Stimulated activated CD8-positive, alpha-beta memory T cell treated with anti-CD3 and anti-CD28 coated beads, Interleukin-7, amount 100 ng/mL, for 4 hours (primary cell): ENCODE data around the gene TSPO2.

Source experiments
- DNase-seq, 2 donors: peaks; one replicate each; pipeline ENCODE4 v3.0.0-alpha.2; 2020; ENCODE audit warnings: low read depth in 2 of 2

The TSPO2 gene

GRCh38 chr6:41075651-41076626 is 33.7 kb downstream of the TSPO2 start:
- no peak for DNase-seq

GRCh38 chr6:41077536-41077935 is 35.3 kb downstream of the TSPO2 start:
- DNase-seq: no peak

GRCh38 chr6:41078101-41078500 is 35.8 kb downstream of the TSPO2 start:
- no peak for DNase-seq

- DNase-seq: no peak
Measured at GRCh38 chr6:41079080-41079479, 36.8 kb downstream of the TSPO2 start.

GRCh38 chr6:41080621-41081020 is 38.4 kb downstream of the TSPO2 start:
- no peak for DNase-seq

- no peak for DNase-seq
Measured at GRCh38 chr6:41083072-41083471, 40.8 kb downstream of the TSPO2 start.

GRCh38 chr6:41085182-41085581 is 42.9 kb downstream of the TSPO2 start:
- DNase-seq: no peak

GRCh38 chr6:41088451-41088850 is 46.2 kb downstream of the TSPO2 start:
- no peak for DNase-seq

GRCh38 chr6:41090841-41091761 is 48.8 kb downstream of the TSPO2 start:
- no peak for DNase-seq

- no peak for DNase-seq
Measured at GRCh38 chr6:41092421-41093140, 50.3 kb downstream of the TSPO2 start.

GRCh38 chr6:41093729-41094128 is 51.5 kb downstream of the TSPO2 start:
- DNase-seq: no peak
